ENCODE data around the gene DPM2. TPM values are rescaled to one million over a fixed set of nuclear protein-coding genes. Genes with fewer than 3 reads are reported as not detected.

The DPM2 gene
- total RNA-seq, 1 donor from 2014 or later, result 14.0 TPM

GRCh38 chr9:127974001-127974768 lies 36.5 kb upstream of the DPM2 start:
- H3K9me3 ChIP-seq (replicated peaks), result no peaks in the 10 kb centered on the region
- H3K4me3 ChIP-seq, result peak overlapping the region; percentile 2
- H3K4me1 ChIP-seq, result peaks cover 100% of the 10 kb centered on the region
- H3K27me3 ChIP-seq (ENCODE audit: low read depth), result no peaks in the 10 kb centered on the region
- H3K36me3 ChIP-seq, result no peaks in the 10 kb centered on the region
- H3K27ac ChIP-seq (replicated peaks), result peak overlapping the region; percentile 95
- no peak for DNase-seq
- TF ChIP-seq, protein P1, sequence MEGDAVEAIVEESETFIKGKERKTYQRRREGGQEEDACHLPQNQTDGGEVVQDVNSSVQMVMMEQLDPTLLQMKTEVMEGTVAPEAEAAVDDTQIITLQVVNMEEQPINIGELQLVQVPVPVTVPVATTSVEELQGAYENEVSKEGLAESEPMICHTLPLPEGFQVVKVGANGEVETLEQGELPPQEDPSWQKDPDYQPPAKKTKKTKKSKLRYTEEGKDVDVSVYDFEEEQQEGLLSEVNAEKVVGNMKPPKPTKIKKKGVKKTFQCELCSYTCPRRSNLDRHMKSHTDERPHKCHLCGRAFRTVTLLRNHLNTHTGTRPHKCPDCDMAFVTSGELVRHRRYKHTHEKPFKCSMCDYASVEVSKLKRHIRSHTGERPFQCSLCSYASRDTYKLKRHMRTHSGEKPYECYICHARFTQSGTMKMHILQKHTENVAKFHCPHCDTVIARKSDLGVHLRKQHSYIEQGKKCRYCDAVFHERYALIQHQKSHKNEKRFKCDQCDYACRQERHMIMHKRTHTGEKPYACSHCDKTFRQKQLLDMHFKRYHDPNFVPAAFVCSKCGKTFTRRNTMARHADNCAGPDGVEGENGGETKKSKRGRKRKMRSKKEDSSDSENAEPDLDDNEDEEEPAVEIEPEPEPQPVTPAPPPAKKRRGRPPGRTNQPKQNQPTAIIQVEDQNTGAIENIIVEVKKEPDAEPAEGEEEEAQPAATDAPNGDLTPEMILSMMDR (IDR thresholded peaks at IDR 0.05; ENCODE audit: borderline replicate concordance), result no peak
- intact Hi-C loops (cut with micrococcal nuclease), result no loop called here

DNA sequence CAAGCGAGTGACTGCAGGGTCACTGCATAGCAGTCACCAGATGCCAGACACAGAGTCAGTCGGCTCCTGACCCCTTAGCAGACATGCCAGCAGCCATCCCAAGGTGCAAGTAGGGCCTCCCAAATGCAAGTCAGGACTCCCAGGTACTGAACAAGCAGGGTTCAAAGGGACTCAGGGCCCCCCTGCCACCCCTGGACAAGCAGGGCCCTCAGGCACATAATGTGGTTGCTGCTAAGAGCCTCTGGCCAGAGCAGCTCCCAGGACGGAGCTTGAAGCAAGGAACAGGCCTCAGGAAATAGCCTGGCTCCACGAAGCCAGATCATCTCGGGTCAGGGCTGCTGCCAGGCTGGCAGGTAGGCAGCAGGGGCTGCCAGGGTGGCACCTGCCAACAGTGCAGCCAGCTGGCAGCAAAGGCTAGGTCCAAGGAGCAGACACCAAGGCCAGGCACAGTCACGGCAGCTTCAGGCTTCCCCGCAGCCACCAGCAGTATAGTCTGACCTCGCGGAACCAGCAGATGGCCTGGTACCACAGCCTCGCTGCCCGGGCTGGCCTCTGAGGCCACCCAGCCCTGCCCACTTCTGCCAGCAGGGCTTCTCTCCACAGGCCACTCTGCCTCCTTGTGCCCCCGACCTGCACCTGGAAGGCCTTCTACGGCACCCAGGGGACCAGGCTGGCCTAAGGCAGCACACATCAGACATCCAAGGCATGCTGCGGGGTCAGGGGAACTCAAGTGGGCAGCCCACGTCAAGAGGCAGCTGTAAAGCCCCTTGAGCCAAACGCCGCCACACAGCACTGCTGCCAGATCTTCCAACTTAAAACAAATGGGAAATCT lies 35.7 kb upstream of the DPM2 start:
- no peaks in the 10 kb centered on the region for H3K36me3 ChIP-seq
- intact Hi-C loops (cut with micrococcal nuclease), result no loop called here
- TF ChIP-seq, protein P1 (IDR thresholded peaks at IDR 0.05; ENCODE audit: borderline replicate concordance), result peak; percentile 28
- H3K27me3 ChIP-seq (ENCODE audit: low read depth), result no peaks in the 10 kb centered on the region
- H3K4me1 ChIP-seq, result peaks cover 100% of the 10 kb centered on the region
- DNase-seq, result peak; percentile 46
- H3K4me3 ChIP-seq, result peak overlapping the region; percentile 2
- H3K27ac ChIP-seq (replicated peaks), result peak overlapping the region; percentile 95
- no peaks in the 10 kb centered on the region for H3K9me3 ChIP-seq (replicated peaks)

DNA sequence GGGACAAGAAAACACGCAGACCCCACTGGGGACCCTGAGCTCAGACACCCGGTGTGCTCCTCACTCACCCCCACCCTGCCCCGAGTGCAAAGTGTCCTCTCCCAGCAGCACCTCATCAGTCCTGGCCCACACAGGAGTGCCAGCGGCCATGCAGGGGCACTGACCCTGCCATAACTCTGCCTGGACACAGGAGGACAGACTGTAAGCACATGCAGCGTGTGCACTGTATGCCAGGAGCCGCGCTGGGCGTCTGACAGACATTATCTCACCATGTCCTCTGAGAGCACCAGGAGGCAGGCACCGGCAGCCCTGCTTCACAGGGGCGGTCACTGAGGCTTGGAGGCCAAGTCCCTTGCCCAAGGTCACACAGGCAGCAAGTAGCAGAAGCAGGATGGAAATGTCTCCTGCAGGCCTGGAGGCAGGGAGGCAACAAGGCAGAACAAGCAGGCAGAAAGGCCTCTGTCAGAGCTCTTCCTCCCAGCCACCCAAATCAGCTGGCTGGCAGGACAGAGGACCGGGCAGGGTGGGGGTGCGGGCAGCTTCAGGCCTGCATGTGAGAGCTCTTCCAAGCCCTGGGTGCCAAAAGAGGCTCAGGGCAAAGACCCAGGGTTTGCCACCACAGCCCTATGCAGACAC lies 34.7 kb upstream of the DPM2 start:
- peak; percentile 69 for DNase-seq
- peak overlapping the region; percentile 95 for H3K27ac ChIP-seq (replicated peaks)
- H3K36me3 ChIP-seq, result no peaks in the 10 kb centered on the region
- intact Hi-C loops (cut with micrococcal nuclease), result no loop called here
- TF ChIP-seq, protein P1 (IDR thresholded peaks at IDR 0.05; ENCODE audit: borderline replicate concordance), result no peak
- peaks cover 100% of the 10 kb centered on the region for H3K4me1 ChIP-seq
- H3K4me3 ChIP-seq, result peak overlapping the region; percentile 2
- no peaks in the 10 kb centered on the region for H3K27me3 ChIP-seq (ENCODE audit: low read depth)
- H3K9me3 ChIP-seq (replicated peaks), result no peaks in the 10 kb centered on the region

GRCh38 chr9:127971357-127972235 lies 33.9 kb upstream of the DPM2 start:
- H3K27ac ChIP-seq (replicated peaks), result peak overlapping the region; percentile 95
- H3K36me3 ChIP-seq, result no peaks in the 10 kb centered on the region
- H3K9me3 ChIP-seq (replicated peaks), result no peaks in the 10 kb centered on the region
- TF ChIP-seq, protein P1 (IDR thresholded peaks at IDR 0.05; ENCODE audit: borderline replicate concordance), result no peak
- H3K4me3 ChIP-seq, result peak overlapping the region; percentile 2
- no peak for DNase-seq
- intact Hi-C loops (cut with micrococcal nuclease), result no loop called here
- H3K27me3 ChIP-seq (ENCODE audit: low read depth), result no peaks in the 10 kb centered on the region
- peaks cover 100% of the 10 kb centered on the region for H3K4me1 ChIP-seq
